HG03354 (cell line): ENCODE results near the gene C11orf86.

ENCODE experiments used
- ATAC-seq: cut with Tn5 transposase; IDR thresholded peaks from one replicate; pipeline ENCODE4 v1.9.1; 2021; ENCODE audit warnings: mild to moderate bottlenecking; ENCODE audit not compliant: unreplicated experiment, poor library complexity, severe bottlenecking

The C11orf86 gene

GRCh38 chr11:66964495-66964894, 10.6 kb upstream of the C11orf86 start:
- ATAC-seq = no peak

DNA sequence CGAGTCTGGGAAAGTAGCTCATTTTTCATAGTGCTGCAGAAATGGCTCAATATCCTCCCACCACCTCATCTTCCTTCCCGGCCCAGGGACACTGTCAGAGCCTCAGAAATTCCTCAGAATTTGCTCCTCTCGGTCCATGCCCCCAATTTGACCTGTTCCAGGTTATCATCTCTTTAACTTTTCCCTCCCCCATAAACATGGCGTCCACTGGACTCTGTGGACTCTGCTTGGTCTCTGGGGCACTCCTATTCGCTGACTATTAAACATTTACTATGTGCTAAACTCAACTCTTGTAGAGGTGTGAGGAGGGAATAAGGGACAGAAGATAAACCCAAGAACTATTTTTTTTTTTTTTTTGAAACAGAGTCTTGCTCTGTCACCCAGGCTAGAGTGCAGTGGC, 8.8 kb upstream of the C11orf86 start:
- ATAC-seq = no peak

DNA sequence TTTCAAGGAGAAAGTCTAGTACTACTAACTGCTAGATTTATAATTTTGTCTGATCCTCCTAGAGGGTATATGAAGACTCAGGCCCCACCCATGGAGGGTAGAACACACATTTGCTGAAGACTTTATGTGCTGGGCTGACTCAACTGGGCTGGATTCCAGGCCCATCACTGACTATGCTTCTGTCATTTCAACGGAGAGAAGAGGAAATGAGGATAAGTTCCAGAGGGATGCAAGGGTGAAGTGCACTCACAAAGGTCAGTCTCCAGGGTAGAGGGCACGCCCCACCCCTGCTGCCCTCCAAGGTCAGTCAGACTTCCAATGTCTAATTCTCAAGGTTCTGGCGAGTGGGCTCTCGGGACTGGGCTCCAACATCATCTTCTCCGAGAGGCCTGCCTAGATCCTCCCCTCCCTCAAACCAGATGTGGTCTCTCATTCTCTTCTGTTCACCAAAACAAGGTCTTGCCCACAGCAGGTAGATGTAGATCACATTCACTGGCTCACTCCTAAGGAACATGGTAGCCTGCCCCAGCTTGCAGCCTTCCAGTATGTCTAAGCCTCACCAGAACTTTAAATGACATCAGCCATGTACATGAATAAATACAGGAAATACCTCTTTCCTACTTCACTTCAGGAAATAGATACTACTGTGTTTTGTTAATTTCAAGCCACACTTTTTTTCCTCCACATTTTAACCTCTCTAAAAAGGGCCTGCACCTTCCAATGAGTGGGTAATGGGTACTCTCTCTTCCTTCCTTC, 7.3 kb upstream of the C11orf86 start:
- ATAC-seq = no peak

GRCh38 chr11:66969584-66970225, 5.4 kb upstream of the C11orf86 start:
- no peak for ATAC-seq

GRCh38 chr11:66970371-66970806, 4.7 kb upstream of the C11orf86 start:
- no peak for ATAC-seq

DNA sequence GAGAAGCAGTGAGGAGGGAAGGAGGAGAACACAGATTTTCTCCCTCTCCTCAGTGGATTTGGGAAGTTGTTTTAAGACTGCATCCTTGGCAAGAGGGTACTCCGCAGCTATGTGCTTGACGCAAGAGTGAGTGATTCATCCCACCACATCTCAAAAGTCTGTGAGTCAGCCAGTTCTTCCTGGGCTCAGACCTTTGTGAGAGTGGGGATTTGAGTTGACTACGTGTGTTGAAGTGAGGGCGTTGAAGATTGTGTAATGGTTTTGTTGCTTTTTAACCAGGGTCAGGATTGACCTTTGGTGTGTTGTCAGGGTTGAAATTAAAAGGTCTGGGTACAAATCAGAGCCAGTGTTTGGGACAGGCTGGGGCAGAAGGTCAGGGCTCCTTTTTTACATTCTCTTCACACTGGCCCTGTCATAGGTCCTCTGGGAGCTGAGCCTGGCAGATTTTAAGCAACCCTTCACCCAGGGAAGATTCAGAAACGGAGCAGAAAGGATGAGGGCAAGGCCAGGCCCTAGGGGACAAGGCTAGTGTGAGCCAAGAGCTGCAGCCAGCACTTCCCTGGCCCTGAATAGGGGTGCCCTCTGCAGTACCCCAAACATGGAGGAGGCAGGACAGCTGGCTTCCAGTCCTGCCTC, 4.2 kb upstream of the C11orf86 start:
- no peak for ATAC-seq

DNA sequence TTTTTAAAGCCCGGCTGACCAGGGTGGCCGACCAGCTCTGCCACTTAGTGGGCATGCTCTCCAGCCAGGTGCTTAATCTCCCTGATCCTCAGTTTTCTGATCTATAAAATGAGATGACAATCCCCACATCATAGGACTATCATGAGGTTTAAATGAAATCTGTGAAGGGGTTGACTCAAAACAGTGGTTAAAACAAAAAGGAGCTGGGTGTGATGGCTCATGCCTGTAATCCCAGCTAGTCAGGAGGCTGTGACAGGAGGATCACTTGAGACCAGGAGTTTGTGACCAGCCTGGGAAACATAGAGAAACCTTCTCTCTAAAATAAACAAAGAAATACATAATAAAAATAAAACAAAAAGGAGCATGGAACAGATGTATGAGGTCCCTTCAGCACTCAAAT, 3.6 kb upstream of the C11orf86 start:
- no peak for ATAC-seq

- ATAC-seq = no peak
These were observed 1.0 kb upstream of the C11orf86 start for GRCh38 chr11:66973956-66974580.

DNA sequence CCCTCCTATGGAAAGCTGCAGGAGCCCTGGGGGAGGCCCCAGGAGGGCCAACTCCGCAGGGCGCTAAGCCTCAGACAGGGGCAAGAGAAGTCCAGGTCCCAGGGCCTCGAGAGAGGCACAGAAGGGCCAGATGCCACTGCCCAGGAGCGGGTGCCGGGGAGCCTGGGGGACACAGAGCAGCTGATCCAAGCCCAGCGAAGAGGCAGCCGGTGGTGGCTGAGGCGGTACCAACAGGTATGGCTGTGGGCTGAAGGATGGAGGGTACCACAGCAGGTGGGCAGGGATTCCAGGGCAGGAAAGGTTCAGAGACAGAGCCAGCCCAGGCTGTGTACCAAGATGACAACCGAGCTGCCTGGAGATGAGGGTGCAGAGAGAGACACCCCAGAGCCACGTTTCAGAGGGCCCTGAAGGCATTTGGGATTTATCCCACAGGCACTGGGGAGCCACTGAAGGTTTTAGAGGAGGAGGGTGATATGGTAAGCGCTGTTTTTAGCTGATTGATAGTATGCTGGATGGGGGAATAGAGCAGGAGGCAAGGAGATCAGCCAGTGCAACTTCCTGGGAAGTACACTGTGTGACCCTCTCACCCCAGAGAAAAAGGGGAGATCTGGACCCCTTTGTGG, 412 bp downstream of the C11orf86 start:
- ATAC-seq = no peak

- no peak for ATAC-seq
These were observed 944 bp downstream of the C11orf86 start for GRCh38 chr11:66976028-66976467.

GRCh38 chr11:66976925-66977324, 1.8 kb downstream of the C11orf86 start:
- ATAC-seq = no peak

- ATAC-seq = no peak
These were observed 3.1 kb downstream of the C11orf86 start for GRCh38 chr11:66978229-66978628.

GRCh38 chr11:66978717-66979116, 3.6 kb downstream of the C11orf86 start:
- ATAC-seq = no peak

DNA sequence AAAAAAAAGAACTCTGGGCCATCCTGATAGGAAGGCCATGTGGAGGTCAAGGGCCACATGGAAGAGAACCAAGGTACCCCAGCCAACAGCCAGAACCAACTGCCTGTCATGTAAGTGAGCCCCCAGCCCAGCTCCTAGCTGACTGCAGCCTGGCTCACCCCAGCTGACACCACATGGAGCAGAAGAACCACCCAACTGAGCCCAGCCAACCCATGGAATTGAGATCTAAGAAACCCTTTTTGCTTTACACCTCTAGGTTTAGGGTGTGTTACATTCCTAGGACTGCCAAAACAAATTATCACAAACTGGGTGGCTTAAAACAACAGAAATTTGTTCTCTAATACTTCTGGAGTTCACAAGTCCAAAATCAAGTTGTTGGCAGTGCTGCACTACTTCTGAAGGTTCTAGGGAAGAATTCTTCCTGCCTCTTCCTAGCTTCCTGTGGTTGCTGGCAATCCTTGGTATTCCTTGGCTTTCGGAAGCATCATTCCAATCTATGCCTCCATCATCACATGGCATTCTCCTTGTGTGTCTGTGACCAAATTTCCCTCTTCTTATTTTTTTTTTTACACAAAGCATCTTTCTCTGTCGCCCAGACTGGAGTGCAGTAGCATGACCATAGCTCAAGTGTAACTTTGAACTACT, 4.4 kb downstream of the C11orf86 start:
- no peak for ATAC-seq

GRCh38 chr11:66981976-66982578, 7.0 kb downstream of the C11orf86 start:
- no peak for ATAC-seq

- ATAC-seq = no peak
These were observed 8.3 kb downstream of the C11orf86 start for GRCh38 chr11:66983275-66983924.

DNA sequence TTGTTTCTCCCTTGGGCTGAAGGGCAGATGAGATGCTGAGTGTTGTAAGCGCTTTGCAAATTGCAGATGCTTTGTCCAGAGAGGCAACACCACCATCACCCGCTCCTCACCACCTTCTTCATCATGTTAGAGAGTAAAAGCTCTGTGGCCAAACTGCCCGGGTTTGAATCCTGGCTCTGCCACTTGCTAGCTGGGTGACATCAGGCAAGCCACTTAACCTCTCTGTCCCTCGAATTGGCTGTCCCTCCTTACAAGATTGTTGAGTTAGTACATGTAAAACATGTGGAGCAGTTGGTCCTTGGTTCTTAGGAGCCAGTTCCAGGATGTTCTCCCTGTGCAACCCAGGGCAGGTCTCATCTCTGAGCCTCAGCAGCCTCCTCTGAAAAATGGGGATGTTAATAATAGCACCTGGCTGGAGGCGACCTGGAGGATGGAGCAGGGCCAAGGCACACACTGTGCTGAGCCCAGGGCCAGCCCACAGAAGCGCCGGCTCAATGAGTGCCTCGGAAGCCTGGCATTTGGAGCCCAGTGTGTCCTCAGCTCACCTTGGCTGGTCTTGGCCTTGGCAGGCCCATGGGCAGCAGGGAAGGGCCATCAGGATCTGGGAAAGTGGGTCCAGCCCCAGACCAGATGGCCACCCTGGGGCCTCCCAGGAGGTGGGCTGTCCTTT, 10.5 kb downstream of the C11orf86 start:
- ATAC-seq = no peak

DNA sequence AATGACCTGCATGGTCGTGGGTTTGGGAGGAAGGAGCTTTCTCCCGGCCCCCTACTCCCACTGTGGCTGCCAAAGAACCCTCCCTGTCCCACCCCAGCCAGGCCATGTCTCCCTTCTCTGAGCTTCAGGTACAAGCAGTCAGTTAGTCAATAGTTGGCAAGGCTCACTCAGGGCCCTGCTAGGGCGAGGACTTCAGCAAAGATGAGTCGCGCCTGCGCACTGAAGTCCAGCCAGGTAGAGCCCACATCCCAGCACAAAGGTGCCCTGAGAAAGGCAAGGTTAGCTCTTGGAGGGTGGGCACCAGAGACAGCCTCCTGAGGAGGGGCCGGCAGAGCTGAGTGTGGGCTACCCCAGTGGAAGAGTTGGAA, 11.1 kb downstream of the C11orf86 start:
- no peak for ATAC-seq
